Measurements from ENCODE around the gene EIF4ENIF1. TPM values are rescaled to one million over a fixed set of nuclear protein-coding genes. Genes with fewer than 3 reads are reported as not detected.
"Not testable (repeated sequence)": the region's sequence is repeated elsewhere in the genome, so short reads cannot be mapped to it uniquely, and the experiment has no call there.

The EIF4ENIF1 gene
- total RNA-seq, 1 donor from 2014 or later = 27.2 TPM

- Histone ChIP-seq H3K27ac (peak overlapping the region; percentile 98), H3K9me3 (no peaks in the 10 kb centered on the region), H3K36me3 (peaks cover 30% of the 10 kb centered on the region), H3K4me3 (peak overlapping the region; percentile 90), H3K4me1 (peaks cover 27% of the 10 kb centered on the region), H3K27me3 (no peaks in the 10 kb centered on the region)
- intact Hi-C loops (cut with DNase I) = no loop called here
- ATAC-seq (peak; percentile 32), DNase-seq (peak; percentile 74)
- TF ChIP-seq, protein P1, sequence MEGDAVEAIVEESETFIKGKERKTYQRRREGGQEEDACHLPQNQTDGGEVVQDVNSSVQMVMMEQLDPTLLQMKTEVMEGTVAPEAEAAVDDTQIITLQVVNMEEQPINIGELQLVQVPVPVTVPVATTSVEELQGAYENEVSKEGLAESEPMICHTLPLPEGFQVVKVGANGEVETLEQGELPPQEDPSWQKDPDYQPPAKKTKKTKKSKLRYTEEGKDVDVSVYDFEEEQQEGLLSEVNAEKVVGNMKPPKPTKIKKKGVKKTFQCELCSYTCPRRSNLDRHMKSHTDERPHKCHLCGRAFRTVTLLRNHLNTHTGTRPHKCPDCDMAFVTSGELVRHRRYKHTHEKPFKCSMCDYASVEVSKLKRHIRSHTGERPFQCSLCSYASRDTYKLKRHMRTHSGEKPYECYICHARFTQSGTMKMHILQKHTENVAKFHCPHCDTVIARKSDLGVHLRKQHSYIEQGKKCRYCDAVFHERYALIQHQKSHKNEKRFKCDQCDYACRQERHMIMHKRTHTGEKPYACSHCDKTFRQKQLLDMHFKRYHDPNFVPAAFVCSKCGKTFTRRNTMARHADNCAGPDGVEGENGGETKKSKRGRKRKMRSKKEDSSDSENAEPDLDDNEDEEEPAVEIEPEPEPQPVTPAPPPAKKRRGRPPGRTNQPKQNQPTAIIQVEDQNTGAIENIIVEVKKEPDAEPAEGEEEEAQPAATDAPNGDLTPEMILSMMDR (IDR thresholded peaks at IDR 0.05) = no peak
Measured at GRCh38 chr22:31488988-31489617, 539 bp downstream of the EIF4ENIF1 start.

- peak overlapping the region; percentile 90 for H3K4me3 ChIP-seq
- H3K4me1 ChIP-seq = peaks cover 27% of the 10 kb centered on the region
- DNase-seq = no peak
- H3K9me3 ChIP-seq = no peaks in the 10 kb centered on the region
- H3K27me3 ChIP-seq = no peaks in the 10 kb centered on the region
- peak overlapping the region; percentile 82 for H3K27ac ChIP-seq
- intact Hi-C loops (cut with DNase I) = no loop called here
- no peak for ATAC-seq
- TF ChIP-seq, protein P1 (IDR thresholded peaks at IDR 0.05) = no peak
- H3K36me3 ChIP-seq = peaks cover 37% of the 10 kb centered on the region
Measured at GRCh38 chr22:31488346-31488883, 1.2 kb downstream of the EIF4ENIF1 start.

DNA sequence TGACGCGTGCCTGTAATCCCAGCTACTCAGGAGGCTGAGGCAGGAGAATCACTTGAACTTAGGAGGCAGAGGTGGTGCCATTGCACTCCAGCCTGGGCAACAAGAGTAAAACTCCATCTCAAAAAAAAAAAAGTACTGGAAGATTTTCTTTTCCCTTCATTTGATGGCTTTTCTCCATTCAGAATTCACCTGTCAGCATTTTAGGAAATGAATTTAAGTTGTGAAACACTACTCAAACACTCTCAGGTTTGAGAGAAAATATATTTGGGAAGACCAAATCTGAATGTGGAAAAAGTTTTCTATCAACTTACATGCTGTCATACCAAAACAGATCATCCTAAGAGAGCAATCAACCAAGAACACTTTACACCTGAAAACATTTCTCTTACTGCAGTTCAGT is 2.7 kb downstream of the EIF4ENIF1 start:
- ATAC-seq (no peak), DNase-seq (no peak)
- peaks cover 43% of the 10 kb centered on the region for H3K36me3 ChIP-seq
- no peaks in the 10 kb centered on the region for H3K27me3 ChIP-seq
- H3K4me1 ChIP-seq = peaks cover 27% of the 10 kb centered on the region
- no peak overlapping the region for H3K4me3 ChIP-seq
- no peaks in the 10 kb centered on the region for H3K9me3 ChIP-seq
- no peak overlapping the region for H3K27ac ChIP-seq
- TF ChIP-seq, protein P1 (IDR thresholded peaks at IDR 0.05) = no peak
- intact Hi-C loops (cut with DNase I) = no loop called here

GRCh38 chr22:31486369-31486768 is 3.3 kb downstream of the EIF4ENIF1 start:
- peaks cover 27% of the 10 kb centered on the region for H3K4me1 ChIP-seq
- H3K9me3 ChIP-seq; ATAC-seq; DNase-seq; H3K27me3 ChIP-seq; intact Hi-C loops (cut with DNase I); H3K27ac ChIP-seq; H3K4me3 ChIP-seq: not testable (repeated sequence)
- H3K36me3 ChIP-seq = peaks cover 49% of the 10 kb centered on the region

- H3K4me3 ChIP-seq; H3K9me3 ChIP-seq; ATAC-seq; intact Hi-C loops (cut with DNase I); DNase-seq; H3K27me3 ChIP-seq; H3K27ac ChIP-seq; H3K4me1 ChIP-seq: not testable (repeated sequence)
- peaks cover 63% of the 10 kb centered on the region for H3K36me3 ChIP-seq
Measured at GRCh38 chr22:31482470-31482869, 7.2 kb downstream of the EIF4ENIF1 start.

DNA sequence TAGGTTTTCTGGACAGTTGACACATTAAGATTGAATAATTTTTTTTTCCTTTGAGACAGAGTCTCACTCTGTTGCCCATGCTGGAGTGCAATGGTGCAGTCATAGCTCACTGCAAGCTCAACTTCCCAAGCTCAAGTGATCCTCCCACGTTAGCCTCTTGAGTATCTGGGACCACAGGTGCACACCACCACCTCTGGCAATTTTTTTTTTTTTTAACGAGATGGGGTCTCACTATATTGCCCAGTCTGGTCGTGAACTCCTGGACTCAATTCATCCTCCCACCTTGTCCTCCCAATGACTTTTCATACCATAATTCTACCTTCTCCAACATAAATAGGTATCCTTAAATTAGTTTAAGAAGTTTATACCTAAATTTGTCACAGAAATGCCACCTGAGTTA is 8.5 kb downstream of the EIF4ENIF1 start:
- no peaks in the 10 kb centered on the region for H3K4me1 ChIP-seq
- DNase-seq = no peak
- H3K4me3 ChIP-seq = no peak overlapping the region
- no peaks in the 10 kb centered on the region for H3K9me3 ChIP-seq
- H3K27me3 ChIP-seq = no peaks in the 10 kb centered on the region
- intact Hi-C loops (cut with DNase I) = no loop called here
- no peak for ATAC-seq
- peaks cover 56% of the 10 kb centered on the region for H3K36me3 ChIP-seq
- no peak overlapping the region for H3K27ac ChIP-seq
- TF ChIP-seq, protein P1 (IDR thresholded peaks at IDR 0.05) = no peak

Measured in upper lobe of right lung (tissue), 1 donor.